Anterior cingulate cortex (tissue), 58 donors: Measurements from ENCODE around the gene NIPAL3.
A peak's percentile ranks its signal among the peaks of the same experiment; 100 is the strongest.

Source experiments
- DNase-seq, 58 donors: peaks; one replicate each; lab custom pipeline; 2025; lab: John Stamatoyannopoulos, UW

Gene NIPAL3

GRCh38 chr1:24415334-24415909 lies at the start of gene NIPAL3:
TSS of gene NIPAL3 (plus strand) at chr1:24415802. CDS start at chr1:24419548, 3,746 bp downstream.
- DNase-seq: peak; percentile 48 to 98 (median 94)

GRCh38 chr1:24366707-24367106 lies 48.9 kb upstream of the NIPAL3 start:
- DNase-seq: no peak

- peak in 2 of 58 donors; percentile 30 to 41 for DNase-seq
These were observed 46.4 kb upstream of the NIPAL3 start for GRCh38 chr1:24369199-24369598.

- no peak for DNase-seq
These were observed 45.8 kb upstream of the NIPAL3 start for GRCh38 chr1:24369801-24370200.

- DNase-seq: no peak
These were observed 42.6 kb upstream of the NIPAL3 start for GRCh38 chr1:24373044-24373443.

- DNase-seq: no peak
These were observed 41.9 kb upstream of the NIPAL3 start for GRCh38 chr1:24373710-24374109.

- no peak for DNase-seq
These were observed 40.5 kb upstream of the NIPAL3 start for GRCh38 chr1:24374891-24375786.

GRCh38 chr1:24379733-24380315 lies 35.8 kb upstream of the NIPAL3 start:
- no peak for DNase-seq

GRCh38 chr1:24380508-24380907 lies 35.1 kb upstream of the NIPAL3 start:
- DNase-seq: no peak

GRCh38 chr1:24381256-24381655 lies 34.3 kb upstream of the NIPAL3 start:
- DNase-seq: no peak

- DNase-seq: no peak
These were observed 33.4 kb upstream of the NIPAL3 start for GRCh38 chr1:24382165-24382577.

GRCh38 chr1:24383381-24383940 lies 32.1 kb upstream of the NIPAL3 start:
- DNase-seq: no peak

GRCh38 chr1:24384251-24385090 lies 31.1 kb upstream of the NIPAL3 start:
- no peak for DNase-seq

GRCh38 chr1:24385160-24385940 lies 30.3 kb upstream of the NIPAL3 start:
- no peak for DNase-seq

GRCh38 chr1:24386241-24386640 lies 29.4 kb upstream of the NIPAL3 start:
- DNase-seq: peak in 2 of 58 donors; percentile 4 to 14

- DNase-seq: no peak
These were observed 28.7 kb upstream of the NIPAL3 start for GRCh38 chr1:24386931-24387330.

GRCh38 chr1:24387636-24388175 lies 27.9 kb upstream of the NIPAL3 start:
- DNase-seq: no peak

- no peak for DNase-seq
These were observed 27.2 kb upstream of the NIPAL3 start for GRCh38 chr1:24388331-24388885.

GRCh38 chr1:24389231-24389678 lies 26.3 kb upstream of the NIPAL3 start:
- no peak for DNase-seq
